A549 (cell line): Measurements from ENCODE around the gene ZNF532. TPM values are rescaled to one million over a fixed set of nuclear protein-coding genes. Genes with fewer than 3 reads are reported as not detected.

Experiments used
- ATAC-seq, 2 experiments: fragments of 200-7000 bp in 1 of 2; fragments of >200 bp in 1 of 2; cut with Nextera tagmentation in 1 of 2; cut with Tn5 transposase in 1 of 2; 3 replicates each; pipeline versions ENCODE4 v1.8.0 to v1.9.1; 2018 to 2020; ENCODE audit warnings: mild to moderate bottlenecking in 1 of 2, moderate library complexity in 1 of 2
- CTCF ChIA-PET: fragments of 300-600 bp; sonication (Branson Sonifier 250); formaldehyde crosslinking; extraction: SDS; loops from one replicate; lab custom pipeline; 2021; ENCODE audit warnings: antibody characterized with exemption, inconsistent platforms; lab: Yijun Ruan, JAX
- POLR2A ChIA-PET: fragments of 350-600 bp; formaldehyde crosslinking; extraction: SDS; loops from one replicate; lab custom pipeline; 2021; ENCODE audit warnings: antibody characterized with exemption, inconsistent platforms; lab: Yijun Ruan, JAX
- DNase-seq, 2 experiments: peaks; one replicate each; pipeline versions ENCODE4 v3.0.0 to v3.0.0-alpha.2; 2011 to 2016; ENCODE audit warnings: low read depth in 1 of 2, low spot score in 1 of 2
- FAIRE-seq: peaks from 2 replicates; lab custom pipeline; 2011; peaks lifted over from hg19 to GRCh38; lab: Jason Lieb, UNC
- H3K27ac ChIP-seq, 2 experiments: fragments of >200 bp; sonication (Bioruptor Twin); formaldehyde crosslinking; 3 replicates each; pipeline ENCODE4 v1.5.1; 2016 to 2017
- H3K4me1 ChIP-seq: fragments of >200 bp; sonication (Bioruptor Twin); formaldehyde crosslinking; 3 replicates; pipeline ENCODE4 v1.6.1; 2016
- H3K4me2 ChIP-seq: fragments of >200 bp; sonication (Bioruptor Twin); formaldehyde crosslinking; 3 replicates; pipeline ENCODE4 v1.6.1; 2016
- H3K4me3 ChIP-seq: fragments of >200 bp; sonication (Bioruptor Twin); formaldehyde crosslinking; 3 replicates; pipeline ENCODE4 v1.5.1; 2016
- H3K9me3 ChIP-seq: fragments of >200 bp; sonication (Bioruptor Twin); formaldehyde crosslinking; 3 replicates; pipeline ENCODE4 v1.6.1; 2016
- ATOH8 ChIP-seq: fragments of 250-450 bp; sonication (Bioruptor Pico); IDR thresholded peaks from 2 replicates; pipeline ENCODE4 v1.5.0; 2020; ENCODE audit warnings: low read depth, mild to moderate bottlenecking, moderate library complexity
- BCL3 ChIP-seq: fragments of >200 bp; sonication (Bioruptor Twin); formaldehyde crosslinking; IDR thresholded peaks from 3 replicates; pipeline ENCODE4 v1.6.1; 2016
- CHD4 ChIP-seq: fragments of 200-600 bp; sonication (generic); IDR thresholded peaks from 2 replicates; pipeline ENCODE4 v1.6.1; 2016; ENCODE audit warnings: antibody characterized with exemption, mild to moderate bottlenecking, borderline replicate concordance
- E2F6 ChIP-seq: IDR thresholded peaks from 2 replicates; pipeline ENCODE4 v1.6.1; 2012; ENCODE audit warnings: low read depth, borderline replicate concordance
- EHF ChIP-seq: fragments of 250-450 bp; sonication (Bioruptor Pico); IDR thresholded peaks from 2 replicates; pipeline ENCODE4 v1.5.0; 2020; ENCODE audit warnings: mild to moderate bottlenecking
- EP300 ChIP-seq, 2 experiments: fragments of >200 bp; sonication (Bioruptor Twin); formaldehyde crosslinking; IDR thresholded peaks; 2 replicates in 1 of 2; 3 replicates in 1 of 2; pipeline ENCODE4 v1.6.1; 2016 to 2017
- GATA3 ChIP-seq: IDR thresholded peaks from 2 replicates; pipeline ENCODE4 v1.6.1; 2012; ENCODE audit warnings: borderline replicate concordance
- HES2 ChIP-seq: fragments of >200 bp; sonication (Bioruptor Twin); formaldehyde crosslinking; IDR thresholded peaks from 2 replicates; pipeline ENCODE4 v1.6.1; 2016
- HOXB13 ChIP-seq: fragments of 250-450 bp; sonication (Bioruptor Pico); IDR thresholded peaks from 2 replicates; pipeline ENCODE4 v1.5.0; 2020; ENCODE audit warnings: low read depth, mild to moderate bottlenecking, moderate library complexity
- JUN ChIP-seq, 2 experiments: fragments of >200 bp; sonication (Bioruptor Twin); formaldehyde crosslinking; IDR thresholded peaks; 2 replicates in 1 of 2; 3 replicates in 1 of 2; pipeline ENCODE4 v1.6.1; 2016 to 2017
- KDM5A ChIP-seq: fragments of 200-600 bp; sonication (generic); IDR thresholded peaks from 2 replicates; pipeline ENCODE4 v1.6.1; 2016; ENCODE audit warnings: antibody characterized with exemption, mild to moderate bottlenecking
- MAFK ChIP-seq: fragments of 450-650 bp; IDR thresholded peaks from 2 replicates; pipeline ENCODE4 v1.6.1; 2014; ENCODE audit not compliant: partially characterized antibody
- MAX ChIP-seq: IDR thresholded peaks from 2 replicates; pipeline ENCODE4 v1.6.1; 2012
- MAZ ChIP-seq: fragments of 150-350 bp; IDR thresholded peaks from 2 replicates; pipeline ENCODE4 v1.6.1; 2014; ENCODE audit warnings: antibody characterized with exemption, low read depth, low read length, borderline replicate concordance
- PHF8 ChIP-seq: fragments of 200-600 bp; sonication (generic); IDR thresholded peaks from 2 replicates; pipeline ENCODE4 v1.6.1; 2016; ENCODE audit warnings: low read depth, mild to moderate bottlenecking, antibody characterized with exemption, moderate library complexity, borderline replicate concordance
- POLR2A ChIP-seq: IDR thresholded peaks from 2 replicates; pipeline ENCODE4 v1.6.1; 2012; ENCODE audit warnings: mild to moderate bottlenecking, low read length
- RCOR1 ChIP-seq: fragments of 150-350 bp; IDR thresholded peaks from 2 replicates; pipeline ENCODE4 v1.6.1; 2014; ENCODE audit warnings: antibody characterized with exemption, low read length, low read depth
- REST ChIP-seq: fragments of 200-600 bp; sonication (generic); IDR thresholded peaks from 2 replicates; pipeline ENCODE4 v1.6.1; 2016; ENCODE audit warnings: antibody characterized with exemption, mild to moderate bottlenecking, moderate library complexity
- ZC3H11A ChIP-seq: fragments of 450-650 bp; IDR thresholded peaks from 2 replicates; pipeline ENCODE4 v1.6.1; 2014; ENCODE audit warnings: antibody characterized with exemption, mild to moderate bottlenecking
- WGBS: methylation state at CpG from one replicate; pipeline ENCODE4 v1.1.6; 2017; ENCODE audit errors: missing lambda C conversion rate; 5-methylcytosine and 5-hydroxymethylcytosine counted together
- polyA plus RNA-seq, 4 experiments: library from polyadenylated mRNA; depleted of rRNA in 3 of 4; stranded (reverse); fragments of >200 nt; fragmentation: RNase III in 1 of 4; extraction: RNeasy Plus Mini Kit Qiagen cat#74134 plus additional on column Dnase treatment in 1 of 4; gene quantifications; 2 replicates in 3 of 4; 3 replicates in 1 of 4; pipeline ENCODE4 v1.2.3, GENCODE V29; 2011 to 2017

Gene ZNF532
- polyA plus RNA-seq, 2 of the 4 experiments (the other 2 are of a cell fraction) = 26.8 to 64.6 TPM

GRCh38 chr18:58863539-58864145 is 1.0 kb upstream of the ZNF532 start:
- Histone ChIP-seq H3K4me2 (peak overlapping the region; percentile 84), H3K4me3 (peak overlapping the region; percentile 54), H3K27ac (peak overlapping the region; percentile 99), H3K4me1 (peaks cover 55% of the 10 kb centered on the region), H3K9me3 (no peaks in the 10 kb centered on the region)
- 0% methylated on average over 12 of the region's 72 CpGs for WGBS
- FAIRE-seq (no peak), DNase-seq (peak in 1 of 2 experiments; percentile 44), ATAC-seq (peak; percentile 67 to 70)
- ChIA-PET CTCF (interaction anchor here (1.0 to 1.8 kb wide), 2 partner anchors 83 to 207 kb away, joined by 3 to 5 read pairs; no protein-coding TSS in a partner anchor), POLR2A (interaction anchor here (1.7 to 2.6 kb wide), 2 partner anchors 75 to 79 kb away, joined by 7 to 14 read pairs; no protein-coding TSS in a partner anchor)
- 0 out of 2 replicates have a peak, but pooled peaks have one; percentile 41 for TF ChIP-seq PHF8
- 0 out of 2 replicates have a peak, but pooled peaks have one; percentile 50 for TF ChIP-seq EHF (CRISPR knock-in tag)
- peak; percentile 32 for TF ChIP-seq POLR2A
- TF ChIP-seq GATA3 = no peak
- no peak for TF ChIP-seq EP300 (IDR thresholded peaks at IDR 0.05)
- TF ChIP-seq E2F6 = peak; percentile 58; the same call in 1 of the 2 replicates
- TF ChIP-seq MAZ = no peak
- peak; percentile 46; the same call in 1 of the 2 replicates for TF ChIP-seq HOXB13 (CRISPR knock-in tag)
- TF ChIP-seq JUN (IDR thresholded peaks at IDR 0.05) = peak in 1 of 2 experiments; percentile 34; a peak in 1 of 5 replicates
- TF ChIP-seq MAX = peak; percentile 27
- 0 out of 2 replicates have a peak, but pooled peaks have one; percentile 33 for TF ChIP-seq ATOH8 (CRISPR knock-in tag)

GRCh38 chr18:58865033-58865590 is 435 bp downstream of the ZNF532 start:
- FAIRE-seq (no peak), ATAC-seq (no peak), DNase-seq (no peak)
- TF ChIP-seq CHD4 (no peak), HOXB13 (CRISPR knock-in tag) (no peak), HES2 (no peak), MAFK (no peak), REST (no peak), BCL3 (no peak), ZC3H11A (no peak), KDM5A (no peak), RCOR1 (no peak)
- Histone ChIP-seq H3K4me2 (peak overlapping the region; percentile 84), H3K27ac (peak overlapping the region; percentile 99), H3K4me3 (no peak overlapping the region), H3K4me1 (peaks cover 47% of the 10 kb centered on the region), H3K9me3 (no peaks in the 10 kb centered on the region)
- ChIA-PET POLR2A (interaction anchor here (1.7 to 2.6 kb wide), 2 partner anchors 76 to 80 kb away, joined by 7 to 14 read pairs; no protein-coding TSS in a partner anchor), CTCF (interaction anchor here (0.9 to 1.8 kb wide), 3 partner anchors 14 to 205 kb away, joined by 3 to 6 read pairs (median 5); no protein-coding TSS in a partner anchor)
- 62% methylated on average over 4 of the region's 4 CpGs for WGBS
